BLaER1 (cell line): Measurements from ENCODE around the gene PMPCA.
A peak's percentile ranks its signal among the peaks of the same experiment; 100 is the strongest.

ENCODE experiments used
- H3K27ac ChIP-seq: shearing (Covaris generic); formaldehyde crosslinking; 2 replicates; pipeline ENCODE4 v1.8.1; 2022
- H3K27me3 ChIP-seq: shearing (Covaris generic); formaldehyde crosslinking; 2 replicates; pipeline ENCODE4 v1.8.1; 2022
- H3K36me3 ChIP-seq: shearing (Covaris generic); formaldehyde crosslinking; 2 replicates; pipeline ENCODE4 v1.8.1; 2022
- H3K4me1 ChIP-seq: shearing (Covaris generic); formaldehyde crosslinking; 2 replicates; pipeline ENCODE4 v1.8.1; 2022
- H3K4me2 ChIP-seq: shearing (Covaris generic); formaldehyde crosslinking; 2 replicates; pipeline ENCODE4 v1.8.1; 2022
- H3K4me3 ChIP-seq: shearing (Covaris generic); formaldehyde crosslinking; 2 replicates; pipeline ENCODE4 v1.8.1; 2022
- H3K9ac ChIP-seq: shearing (Covaris generic); formaldehyde crosslinking; 2 replicates; pipeline ENCODE4 v1.8.1; 2022
- H3K9me3 ChIP-seq: shearing (Covaris generic); formaldehyde crosslinking; 2 replicates; pipeline ENCODE4 v1.8.1; 2022
- H4K20me1 ChIP-seq: shearing (Covaris generic); formaldehyde crosslinking; 2 replicates; pipeline ENCODE4 v1.8.1; 2022
- Cebpa-rat ChIP-seq: shearing (Covaris generic); IDR thresholded peaks from 2 replicates; pipeline ENCODE4 v1.8.1; 2022

PMPCA gene

GRCh38 chr9:136373300-136374182, 36.9 kb upstream of the PMPCA start, which contains the start of gene CARD9:
CARD9 (minus strand) TSS chr9:136373669; CDS start chr9:136372078, 1,591 bp downstream.
- H3K4me1 ChIP-seq: peaks cover 82% of the 10 kb centered on the region
- H3K36me3 ChIP-seq: peaks cover 46% of the 10 kb centered on the region
- H4K20me1 ChIP-seq: peaks cover 17% of the 10 kb centered on the region; the same call in 1 of the 2 replicates
- peak within 1 kb of the TSS; percentile 82 for H3K9ac ChIP-seq
- H3K27ac ChIP-seq: peak within 1 kb of the TSS; percentile 94
- no peaks in the 10 kb centered on the region for H3K9me3 ChIP-seq
- no peak for TF ChIP-seq Cebpa-rat
- no peaks in the 10 kb centered on the region for H3K27me3 ChIP-seq
- peak within 1 kb of the TSS; percentile 97 for H3K4me2 ChIP-seq
- H3K4me3 ChIP-seq: peak within 1 kb of the TSS; percentile 61

GRCh38 chr9:136374183-136374575, 36.3 kb upstream of the PMPCA start:
- no peak overlapping the region for H3K4me3 ChIP-seq
- no peaks in the 10 kb centered on the region for H3K9me3 ChIP-seq
- peaks cover 76% of the 10 kb centered on the region for H3K4me1 ChIP-seq
- H3K27ac ChIP-seq: peak overlapping the region; percentile 94
- H3K9ac ChIP-seq: peak overlapping the region; percentile 82
- peak overlapping the region; percentile 97 for H3K4me2 ChIP-seq
- H3K27me3 ChIP-seq: no peaks in the 10 kb centered on the region
- peaks cover 52% of the 10 kb centered on the region for H3K36me3 ChIP-seq
- no peak for TF ChIP-seq Cebpa-rat
- peaks cover 17% of the 10 kb centered on the region; the same call in 1 of the 2 replicates for H4K20me1 ChIP-seq

GRCh38 chr9:136375096-136375495, 35.4 kb upstream of the PMPCA start:
- Histone ChIP-seq H3K4me2 (no peak overlapping the region), H4K20me1 (peaks cover 17% of the 10 kb centered on the region; the same call in 1 of the 2 replicates), H3K4me3 (no peak overlapping the region), H3K27me3 (no peaks in the 10 kb centered on the region), H3K4me1 (peaks cover 73% of the 10 kb centered on the region), H3K9ac (no peak overlapping the region), H3K27ac (peak overlapping the region; percentile 94; the same call in 1 of the 2 replicates), H3K9me3 (no peaks in the 10 kb centered on the region), H3K36me3 (peaks cover 52% of the 10 kb centered on the region)
- no peak for TF ChIP-seq Cebpa-rat

- Histone ChIP-seq H3K9me3 (no peaks in the 10 kb centered on the region), H4K20me1 (peaks cover 17% of the 10 kb centered on the region; the same call in 1 of the 2 replicates), H3K9ac (peak overlapping the region; percentile 51), H3K36me3 (peaks cover 55% of the 10 kb centered on the region), H3K27ac (peak overlapping the region; percentile 70), H3K4me1 (peaks cover 59% of the 10 kb centered on the region), H3K4me3 (no peak overlapping the region), H3K4me2 (peak overlapping the region; percentile 85), H3K27me3 (no peaks in the 10 kb centered on the region)
- no peak for TF ChIP-seq Cebpa-rat
These were observed 34.0 kb upstream of the PMPCA start for GRCh38 chr9:136376457-136376856.

- Histone ChIP-seq H4K20me1 (peaks cover 26% of the 10 kb centered on the region), H3K4me2 (peak overlapping the region; percentile 85), H3K4me3 (no peak overlapping the region), H3K27ac (peak overlapping the region; percentile 70), H3K9ac (peak overlapping the region; percentile 51), H3K27me3 (no peaks in the 10 kb centered on the region), H3K9me3 (no peaks in the 10 kb centered on the region), H3K36me3 (peaks cover 66% of the 10 kb centered on the region), H3K4me1 (peaks cover 48% of the 10 kb centered on the region)
- no peak for TF ChIP-seq Cebpa-rat
These were observed 32.9 kb upstream of the PMPCA start for GRCh38 chr9:136377341-136378169.

GRCh38 chr9:136378170-136379002, 32.1 kb upstream of the PMPCA start:
- no peaks in the 10 kb centered on the region for H3K9me3 ChIP-seq
- no peak overlapping the region for H3K4me2 ChIP-seq
- H3K36me3 ChIP-seq: peaks cover 74% of the 10 kb centered on the region
- no peak overlapping the region for H3K4me3 ChIP-seq
- peak overlapping the region; percentile 70; the same call in 1 of the 2 replicates for H3K27ac ChIP-seq
- TF ChIP-seq Cebpa-rat: no peak
- H3K9ac ChIP-seq: no peak overlapping the region
- no peaks in the 10 kb centered on the region for H3K27me3 ChIP-seq
- H4K20me1 ChIP-seq: peaks cover 33% of the 10 kb centered on the region
- H3K4me1 ChIP-seq: peaks cover 40% of the 10 kb centered on the region

- no peak for TF ChIP-seq Cebpa-rat
- no peak overlapping the region for H3K4me2 ChIP-seq
- H3K4me1 ChIP-seq: peaks cover 34% of the 10 kb centered on the region
- no peak overlapping the region for H3K4me3 ChIP-seq
- no peaks in the 10 kb centered on the region for H3K9me3 ChIP-seq
- no peak overlapping the region for H3K27ac ChIP-seq
- peaks cover 33% of the 10 kb centered on the region for H4K20me1 ChIP-seq
- no peak overlapping the region for H3K9ac ChIP-seq
- peaks cover 80% of the 10 kb centered on the region for H3K36me3 ChIP-seq
- no peaks in the 10 kb centered on the region for H3K27me3 ChIP-seq
These were observed 31.5 kb upstream of the PMPCA start for GRCh38 chr9:136379003-136379287.

GRCh38 chr9:136379401-136379800, 31.1 kb upstream of the PMPCA start:
- Histone ChIP-seq H3K4me2 (no peak overlapping the region), H3K36me3 (peaks cover 85% of the 10 kb centered on the region), H3K9ac (no peak overlapping the region), H4K20me1 (peaks cover 33% of the 10 kb centered on the region), H3K9me3 (no peaks in the 10 kb centered on the region), H3K27me3 (no peaks in the 10 kb centered on the region), H3K4me1 (peaks cover 32% of the 10 kb centered on the region), H3K27ac (no peak overlapping the region), H3K4me3 (no peak overlapping the region)
- no peak for TF ChIP-seq Cebpa-rat

GRCh38 chr9:136379891-136380290, 30.6 kb upstream of the PMPCA start:
- Histone ChIP-seq H3K36me3 (peaks cover 89% of the 10 kb centered on the region), H3K4me1 (peaks cover 34% of the 10 kb centered on the region)
- TF ChIP-seq Cebpa-rat: no peak

More at GRCh38 chr9:136379891-136380290, 30.6 kb upstream of the PMPCA start:
- H3K9ac ChIP-seq: no peak overlapping the region
- H3K9me3 ChIP-seq: no peaks in the 10 kb centered on the region
- no peaks in the 10 kb centered on the region for H3K27me3 ChIP-seq
- no peak overlapping the region for H3K4me3 ChIP-seq
- peaks cover 38% of the 10 kb centered on the region for H4K20me1 ChIP-seq
- no peak overlapping the region for H3K4me2 ChIP-seq
- no peak overlapping the region for H3K27ac ChIP-seq
